Sigmoid colon (tissue), 7 donors: ENCODE measurements around the gene ITPKA. TPM values are rescaled to one million over a fixed set of nuclear protein-coding genes. Genes with fewer than 3 reads are reported as not detected.

ENCODE experiments used
- DNase-seq: peaks from one replicate; pipeline ENCODE4 v3.0.0-alpha.2; 2019
- H3K27ac ChIP-seq, 4 donors: fragments of 200-600 bp; sonication (generic); one replicate each; pipeline ENCODE4 v1.5.1; 2016 to 2019; ENCODE audit warnings: mild to moderate bottlenecking in 1 of 4
- H3K27me3 ChIP-seq, 3 donors: fragments of 200-600 bp; sonication (generic); one replicate each; pipeline ENCODE4 v1.5.1; 2019; ENCODE audit warnings: mild to moderate bottlenecking in 1 of 3
- H3K36me3 ChIP-seq, 4 donors: fragments of 200-600 bp; sonication (generic); one replicate each; pipeline ENCODE4 v1.5.1; 2016 to 2019
- H3K4me1 ChIP-seq, 4 donors: fragments of 200-600 bp; sonication (generic); one replicate each; pipeline ENCODE4 v1.5.1; 2017 to 2019
- H3K4me3 ChIP-seq, 4 donors: fragments of 200-600 bp; sonication (generic); one replicate each; pipeline ENCODE4 v1.5.1; 2017 to 2019; ENCODE audit warnings: mild to moderate bottlenecking in 2 of 4, moderate library complexity in 1 of 4
- H3K9me3 ChIP-seq, 4 donors: fragments of 200-600 bp in 3 of 4; sonication (generic) in 3 of 4; one replicate each; pipeline versions ENCODE4 v1.5.1 to v1.6.1; 2013 to 2019
- CTCF ChIP-seq, 4 experiments: fragments of 450-650 bp in 3 of 4; fragments of 200-600 bp in 1 of 4; IDR thresholded peaks; one replicate each; pipeline ENCODE4 v1.5.1; 2016 to 2019; ENCODE audit warnings: antibody characterized with exemption in 4 of 4, mild to moderate bottlenecking in 3 of 4, moderate library complexity in 2 of 4
- EP300 ChIP-seq, 4 donors: sonication (generic); formaldehyde crosslinking; IDR thresholded peaks; one replicate each; pipeline ENCODE4 v1.6.1; 2017; ENCODE audit warnings: antibody characterized with exemption in 4 of 4
- POLR2A ChIP-seq, 2 donors: fragments of 450-650 bp; IDR thresholded peaks; one replicate each; pipeline ENCODE4 v1.6.1; 2016; ENCODE audit warnings: antibody characterized with exemption in 2 of 2, mild to moderate bottlenecking in 2 of 2, moderate library complexity in 2 of 2
- POLR2AphosphoS5 ChIP-seq, 4 donors: sonication (generic); formaldehyde crosslinking; IDR thresholded peaks; one replicate each; pipeline ENCODE4 v1.6.1; 2017; ENCODE audit warnings: antibody characterized with exemption in 4 of 4
- WGBS, 2 donors: extraction: QIAGEN DNeasy Blood & Tissue Kit; methylation state at CpG; one replicate each; pipeline ENCODE4 v1.1.7; 2013; 5-methylcytosine and 5-hydroxymethylcytosine counted together
- intact Hi-C: fragments of 100-400 bp; cut with DNase I; formaldehyde crosslinking; loops from one replicate; pipeline ENCODE4 v1.15.1; 2023
- polyA plus RNA-seq, 3 donors: library from polyadenylated mRNA; stranded (reverse); fragments of 200-250 nt; gene quantifications; one replicate each; pipeline ENCODE4 v1.2.3, GENCODE V29; 2013
- total RNA-seq, 4 donors: library from RNA; depleted of rRNA; stranded (reverse); fragments of >200 nt; gene quantifications; one replicate each; pipeline ENCODE4 v1.1.0, GENCODE V29; 2016
- donor health status: healthy with polysubstance abuse.
- donor health status: Bipolar disorder and iron deficiency.
- donor health status: healthy.

The ITPKA gene
- total and polyA plus RNA-seq, 7 donors: 0.49 to 52.9 (median 6.4) TPM; not detected in 1

GRCh38 chr15:41483115-41483514 is 10.6 kb upstream of the ITPKA start:
- Histone ChIP-seq H3K9me3 (no peaks in the 10 kb centered on the region), H3K27ac (no peak overlapping the region), H3K27me3 (peaks cover 0 to 18% (median 16%) of the 10 kb centered on the region in 3 donors), H3K4me3 (no peak overlapping the region), H3K4me1 (no peaks in the 10 kb centered on the region), H3K36me3 (peaks cover 18 to 56% (median 41%) of the 10 kb centered on the region in 4 donors)
- DNase-seq: no peak
- intact Hi-C loops: no loop called here
- TF ChIP-seq POLR2AphosphoS5 (IDR thresholded peaks at IDR 0.05) (no peak), EP300 (IDR thresholded peaks at IDR 0.05) (no peak), POLR2A (IDR thresholded peaks at IDR 0.05) (no peak), CTCF (IDR thresholded peaks at IDR 0.05) (no peak)

DNA sequence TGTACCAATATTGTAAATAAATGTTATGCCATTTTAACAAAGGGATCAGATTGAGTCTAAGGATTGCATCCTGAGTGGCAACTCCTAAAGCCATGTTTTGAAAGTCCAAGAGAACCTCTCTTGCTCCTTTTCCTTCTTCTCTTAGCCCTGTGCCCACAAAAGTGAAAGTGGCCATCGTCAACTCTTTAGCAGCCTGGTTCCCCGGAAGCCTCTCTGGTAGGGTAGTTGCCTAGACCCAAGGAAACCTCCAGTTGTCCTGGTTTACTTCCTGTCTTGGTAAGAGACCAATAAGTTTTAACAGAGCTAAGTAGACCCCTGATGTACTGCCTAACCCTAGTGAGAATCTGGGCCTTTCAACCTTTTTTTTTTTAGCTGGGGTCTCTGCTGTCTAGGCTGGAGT is 10.2 kb upstream of the ITPKA start:
- no peak for TF ChIP-seq POLR2AphosphoS5 (IDR thresholded peaks at IDR 0.05)
- H3K4me3 ChIP-seq: no peak overlapping the region
- no peaks in the 10 kb centered on the region for H3K9me3 ChIP-seq
- DNase-seq: no peak
- no peaks in the 10 kb centered on the region for H3K4me1 ChIP-seq
- intact Hi-C loops: no loop called here
- H3K27me3 ChIP-seq: peaks cover 0 to 19% (median 18%) of the 10 kb centered on the region in 3 donors
- H3K36me3 ChIP-seq: peaks cover 18 to 52% (median 38%) of the 10 kb centered on the region in 4 donors
- no peak overlapping the region for H3K27ac ChIP-seq
- 60 to 63% methylated on average over 2 of the region's 2 CpGs for WGBS, 2 donors

GRCh38 chr15:41484937-41485625 is 8.6 kb upstream of the ITPKA start:
- Histone ChIP-seq H3K9me3 (no peaks in the 10 kb centered on the region), H3K36me3 (peaks cover 9 to 36% (median 22%) of the 10 kb centered on the region in 4 donors), H3K27me3 (peaks cover under 1 to 33% (median 29%) of the 10 kb centered on the region in 3 donors), H3K4me1 (no peaks in the 10 kb centered on the region), H3K4me3 (no peak overlapping the region), H3K27ac (no peak overlapping the region)
- no peak for DNase-seq
- 84 to 92% methylated on average over 11 of the region's 11 CpGs for WGBS, 2 donors
- TF ChIP-seq POLR2AphosphoS5 (IDR thresholded peaks at IDR 0.05) (no peak), CTCF (IDR thresholded peaks at IDR 0.05) (no peak), POLR2A (IDR thresholded peaks at IDR 0.05) (no peak), EP300 (IDR thresholded peaks at IDR 0.05) (no peak)
- intact Hi-C loops: no loop called here

- no peak for TF ChIP-seq EP300 (IDR thresholded peaks at IDR 0.05)
- no peak for TF ChIP-seq CTCF (IDR thresholded peaks at IDR 0.05)
- TF ChIP-seq POLR2AphosphoS5 (IDR thresholded peaks at IDR 0.05): no peak
- no peak for TF ChIP-seq POLR2A (IDR thresholded peaks at IDR 0.05)
- intact Hi-C loops: no loop called here
- Histone ChIP-seq H3K36me3 (peaks cover 0 to 24% (median 10%) of the 10 kb centered on the region in 4 donors), H3K9me3 (no peaks in the 10 kb centered on the region), H3K4me3 (no peak overlapping the region), H3K27me3 (peaks cover 3 to 43% (median 41%) of the 10 kb centered on the region in 3 donors), H3K27ac (no peak overlapping the region), H3K4me1 (no peaks in the 10 kb centered on the region)
- WGBS, 2 donors: 89 to 95% methylated on average over 43 of the region's 43 CpGs
- DNase-seq: no peak
These were observed 7.4 kb upstream of the ITPKA start for GRCh38 chr15:41486286-41486685.

DNA sequence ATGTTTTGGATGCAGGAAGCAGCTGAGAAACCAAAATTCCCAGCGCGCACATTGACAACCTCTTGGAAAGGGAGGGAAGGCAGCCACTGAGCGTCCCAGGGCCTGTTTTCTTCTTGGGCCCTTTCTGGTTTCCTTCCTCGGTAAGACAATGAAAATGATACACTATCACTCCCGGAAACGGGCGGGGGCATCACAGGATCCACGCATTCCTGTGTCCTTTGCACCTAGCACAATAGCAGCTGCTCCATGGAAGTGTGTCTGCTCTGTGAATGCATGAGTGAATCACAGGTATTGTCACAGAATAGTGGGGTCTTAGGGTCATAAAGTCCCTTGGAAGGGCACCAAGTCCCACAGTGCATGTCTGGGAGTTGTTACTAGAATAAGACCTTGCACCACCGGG is 6.3 kb upstream of the ITPKA start:
- Histone ChIP-seq H3K36me3 (peaks cover 0 to 13% (median 4%) of the 10 kb centered on the region in 4 donors), H3K9me3 (no peaks in the 10 kb centered on the region), H3K4me1 (peaks cover 0 to 3% (median 3%) of the 10 kb centered on the region in 4 donors), H3K4me3 (no peak overlapping the region), H3K27me3 (peaks cover 7 to 53% (median 46%) of the 10 kb centered on the region in 3 donors), H3K27ac (no peak overlapping the region)
- no peak for DNase-seq
- 56 to 81% methylated on average over 9 of the region's 9 CpGs for WGBS, 2 donors
- intact Hi-C loops: no loop called here
- TF ChIP-seq POLR2AphosphoS5 (IDR thresholded peaks at IDR 0.05) (no peak), POLR2A (IDR thresholded peaks at IDR 0.05) (no peak), EP300 (IDR thresholded peaks at IDR 0.05) (no peak), CTCF (IDR thresholded peaks at IDR 0.05) (no peak)
